NB4 (cell line): ENCODE data around the gene CA10.

Source experiments
- CTCF ChIP-seq: IDR thresholded peaks from one replicate; pipeline ENCODE4 v1.5.1; 2012; ENCODE audit warnings: low read depth, low read length
- MAX ChIP-seq: IDR thresholded peaks from 2 replicates; pipeline ENCODE4 v1.6.1; 2011; ENCODE audit warnings: low read depth, low read length
- MYC ChIP-seq: IDR thresholded peaks from 2 replicates; pipeline ENCODE4 v1.6.1; 2011; ENCODE audit warnings: low read depth, low read length
- POLR2A ChIP-seq: IDR thresholded peaks from 2 replicates; pipeline ENCODE4 v1.6.1; 2011; ENCODE audit warnings: mild to moderate bottlenecking; ENCODE audit not compliant: insufficient read length; ENCODE audit errors: extremely low read depth

GRCh38 chr17:51683291-51683690, 475.2 kb downstream of the CA10 start:
- TF ChIP-seq CTCF (no peak), POLR2A (no peak), MAX (no peak), MYC (no peak)
